Measurements from ENCODE around the gene ZNF354B.
"Not testable (repeated sequence)": the region's sequence is repeated elsewhere in the genome, so short reads cannot be mapped to it uniquely, and the experiment has no call there.

ZNF354B gene

DNA sequence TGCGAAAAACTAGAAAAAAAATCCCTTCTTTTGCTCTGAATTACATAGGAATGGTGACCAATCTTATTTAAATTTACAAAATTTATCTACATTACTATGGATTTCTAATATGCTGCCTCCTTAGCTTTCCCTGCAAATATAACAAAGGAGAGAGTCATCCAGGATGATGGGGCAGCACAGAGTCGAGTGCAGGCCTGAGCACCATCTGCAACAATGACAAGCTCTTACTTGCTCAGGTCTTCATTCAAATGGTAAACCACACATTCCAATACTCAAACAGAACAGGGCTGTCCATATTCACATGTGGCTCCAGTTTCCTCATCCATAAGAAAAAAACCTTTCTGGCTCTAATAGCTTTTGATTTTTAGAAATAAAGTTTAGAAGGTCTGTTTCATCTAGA, 33.5 kb upstream of the ZNF354B start:
- H3K9me3 ChIP-seq (ENCODE audit: severe bottlenecking) = no peaks in the 10 kb centered on the region

GRCh38 chr5:178827636-178828035, 32.1 kb upstream of the ZNF354B start:
- Histone ChIP-seq H3K4me3 (ENCODE audit: severe bottlenecking) (no peak overlapping the region), H3K27ac (ENCODE audit: poor library complexity, severe bottlenecking) (no peak overlapping the region), H3K36me3 (ENCODE audit: low read depth) (no peaks in the 10 kb centered on the region), H3K9me3 (ENCODE audit: severe bottlenecking) (no peaks in the 10 kb centered on the region), H3K4me1 (ENCODE audit: insufficient read depth, poor library complexity, severe bottlenecking) (peaks cover 14% of the 10 kb centered on the region), H3K27me3 (ENCODE audit: insufficient read depth, poor library complexity, severe bottlenecking) (no peaks in the 10 kb centered on the region)
- no peak for ATAC-seq (ENCODE audit: low read depth)
- TF ChIP-seq, protein P1, sequence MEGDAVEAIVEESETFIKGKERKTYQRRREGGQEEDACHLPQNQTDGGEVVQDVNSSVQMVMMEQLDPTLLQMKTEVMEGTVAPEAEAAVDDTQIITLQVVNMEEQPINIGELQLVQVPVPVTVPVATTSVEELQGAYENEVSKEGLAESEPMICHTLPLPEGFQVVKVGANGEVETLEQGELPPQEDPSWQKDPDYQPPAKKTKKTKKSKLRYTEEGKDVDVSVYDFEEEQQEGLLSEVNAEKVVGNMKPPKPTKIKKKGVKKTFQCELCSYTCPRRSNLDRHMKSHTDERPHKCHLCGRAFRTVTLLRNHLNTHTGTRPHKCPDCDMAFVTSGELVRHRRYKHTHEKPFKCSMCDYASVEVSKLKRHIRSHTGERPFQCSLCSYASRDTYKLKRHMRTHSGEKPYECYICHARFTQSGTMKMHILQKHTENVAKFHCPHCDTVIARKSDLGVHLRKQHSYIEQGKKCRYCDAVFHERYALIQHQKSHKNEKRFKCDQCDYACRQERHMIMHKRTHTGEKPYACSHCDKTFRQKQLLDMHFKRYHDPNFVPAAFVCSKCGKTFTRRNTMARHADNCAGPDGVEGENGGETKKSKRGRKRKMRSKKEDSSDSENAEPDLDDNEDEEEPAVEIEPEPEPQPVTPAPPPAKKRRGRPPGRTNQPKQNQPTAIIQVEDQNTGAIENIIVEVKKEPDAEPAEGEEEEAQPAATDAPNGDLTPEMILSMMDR (IDR thresholded peaks at IDR 0.05; ENCODE audit: poor library complexity, severe bottlenecking) = no peak
- DNase-seq (ENCODE audit: low spot score) = no peak

More for the DNA sequence above, 33.5 kb upstream of the ZNF354B start:
- ATAC-seq (ENCODE audit: low read depth) (peak; percentile 99), DNase-seq (ENCODE audit: low spot score) (peak; percentile 82)
- no peaks in the 10 kb centered on the region for H3K27me3 ChIP-seq (ENCODE audit: insufficient read depth, poor library complexity, severe bottlenecking)
- H3K27ac ChIP-seq (ENCODE audit: poor library complexity, severe bottlenecking) = peak overlapping the region; percentile 69
- H3K36me3 ChIP-seq (ENCODE audit: low read depth) = no peaks in the 10 kb centered on the region
- TF ChIP-seq, protein P1 (IDR thresholded peaks at IDR 0.05; ENCODE audit: poor library complexity, severe bottlenecking) = no peak
- H3K4me3 ChIP-seq (ENCODE audit: severe bottlenecking) = no peak overlapping the region
- peaks cover 14% of the 10 kb centered on the region for H3K4me1 ChIP-seq (ENCODE audit: insufficient read depth, poor library complexity, severe bottlenecking)

GRCh38 chr5:178831049-178831448, 28.7 kb upstream of the ZNF354B start:
- ATAC-seq (ENCODE audit: low read depth) (no peak), DNase-seq (ENCODE audit: low spot score) (no peak)
- peaks cover 14% of the 10 kb centered on the region for H3K4me1 ChIP-seq (ENCODE audit: insufficient read depth, poor library complexity, severe bottlenecking)
- no peaks in the 10 kb centered on the region for H3K27me3 ChIP-seq (ENCODE audit: insufficient read depth, poor library complexity, severe bottlenecking)
- no peak overlapping the region for H3K27ac ChIP-seq (ENCODE audit: poor library complexity, severe bottlenecking)
- no peaks in the 10 kb centered on the region for H3K9me3 ChIP-seq (ENCODE audit: severe bottlenecking)
- TF ChIP-seq, protein P1 (IDR thresholded peaks at IDR 0.05; ENCODE audit: poor library complexity, severe bottlenecking) = no peak
- no peak overlapping the region for H3K4me3 ChIP-seq (ENCODE audit: severe bottlenecking)
- no peaks in the 10 kb centered on the region for H3K36me3 ChIP-seq (ENCODE audit: low read depth)

- Histone ChIP-seq H3K27ac (ENCODE audit: poor library complexity, severe bottlenecking) (no peak overlapping the region), H3K4me3 (ENCODE audit: severe bottlenecking) (no peak overlapping the region), H3K27me3 (ENCODE audit: insufficient read depth, poor library complexity, severe bottlenecking) (no peaks in the 10 kb centered on the region), H3K36me3 (ENCODE audit: low read depth) (no peaks in the 10 kb centered on the region), H3K9me3 (ENCODE audit: severe bottlenecking) (no peaks in the 10 kb centered on the region), H3K4me1 (ENCODE audit: insufficient read depth, poor library complexity, severe bottlenecking) (peaks cover 5% of the 10 kb centered on the region)
- ATAC-seq (ENCODE audit: low read depth) (no peak), DNase-seq (ENCODE audit: low spot score) (no peak)
- TF ChIP-seq, protein P1 (IDR thresholded peaks at IDR 0.05; ENCODE audit: poor library complexity, severe bottlenecking) = no peak
Measured at GRCh38 chr5:178832618-178833201, 27.0 kb upstream of the ZNF354B start.

DNA sequence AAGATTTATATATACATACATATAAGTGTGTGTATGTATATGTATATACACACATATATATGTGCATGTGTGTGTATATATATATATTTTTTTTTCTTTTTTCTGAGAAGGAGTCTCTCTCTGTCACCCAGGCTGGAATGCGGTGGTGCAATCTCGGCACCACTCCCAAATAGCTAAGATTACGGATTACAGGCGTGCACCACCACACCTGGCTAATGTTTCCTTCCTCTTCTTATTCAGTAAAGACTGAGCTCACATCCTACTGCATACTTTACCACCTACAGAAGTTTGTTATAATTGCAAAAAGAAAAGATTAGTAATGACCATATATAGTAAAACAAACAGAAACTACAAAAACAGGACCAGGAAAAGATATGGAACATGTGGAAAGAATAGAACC, 23.1 kb upstream of the ZNF354B start:
- no peak for DNase-seq (ENCODE audit: low spot score)
- Histone ChIP-seq H3K36me3 (ENCODE audit: low read depth) (no peaks in the 10 kb centered on the region), H3K27ac (ENCODE audit: poor library complexity, severe bottlenecking) (peak overlapping the region; percentile 5), H3K4me3 (ENCODE audit: severe bottlenecking) (no peak overlapping the region), H3K4me1 (ENCODE audit: insufficient read depth, poor library complexity, severe bottlenecking) (peaks cover 5% of the 10 kb centered on the region), H3K27me3 (ENCODE audit: insufficient read depth, poor library complexity, severe bottlenecking) (no peaks in the 10 kb centered on the region), H3K9me3 (ENCODE audit: severe bottlenecking) (no peaks in the 10 kb centered on the region)
- ATAC-seq (ENCODE audit: low read depth) = peak; percentile 59
- TF ChIP-seq, protein P1 (IDR thresholded peaks at IDR 0.05; ENCODE audit: poor library complexity, severe bottlenecking) = no peak

DNA sequence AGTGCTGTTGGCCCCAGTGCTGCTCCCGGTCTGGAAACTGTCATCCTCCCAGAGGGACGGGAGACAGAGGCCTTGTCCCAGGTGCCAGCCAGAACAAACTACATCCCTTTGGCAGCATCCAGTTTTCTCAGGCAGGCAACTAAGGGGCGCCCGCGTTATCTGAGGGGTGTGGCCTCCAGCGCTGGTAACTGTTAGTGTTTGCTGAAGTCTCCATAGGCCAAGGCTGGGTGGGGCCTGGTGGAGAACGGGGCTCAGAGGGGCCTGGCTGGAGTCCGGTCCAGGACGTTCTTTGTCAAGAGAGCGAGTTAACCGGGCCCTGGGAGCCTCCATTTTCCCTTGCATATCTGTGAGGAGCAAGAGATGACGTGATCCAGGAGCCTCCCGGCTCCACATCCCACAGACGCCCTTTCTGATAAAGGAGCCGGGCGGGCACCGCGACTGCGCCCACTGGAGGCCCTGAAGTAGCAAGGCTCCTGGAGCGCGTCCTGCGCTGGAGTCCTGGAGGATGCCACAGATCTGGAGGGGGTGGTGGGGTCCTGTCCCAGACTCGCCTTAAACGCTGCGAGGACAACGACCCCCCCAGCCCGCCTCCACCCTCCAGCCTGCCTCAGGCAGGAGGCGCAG, 20.9 kb upstream of the ZNF354B start:
- H3K9me3 ChIP-seq (ENCODE audit: severe bottlenecking); H3K27me3 ChIP-seq (ENCODE audit: insufficient read depth, poor library complexity, severe bottlenecking); H3K36me3 ChIP-seq (ENCODE audit: low read depth); H3K27ac ChIP-seq (ENCODE audit: poor library complexity, severe bottlenecking); H3K4me3 ChIP-seq (ENCODE audit: severe bottlenecking); H3K4me1 ChIP-seq (ENCODE audit: insufficient read depth, poor library complexity, severe bottlenecking); DNase-seq (ENCODE audit: low spot score): not testable (repeated sequence)
- ATAC-seq (ENCODE audit: low read depth) = peak; percentile 10; the same call in 2 of the 3 replicates

All from RWPE2 (cell line).